ENCODE measurements around the gene MYLK4. TPM values are rescaled to one million over a fixed set of nuclear protein-coding genes. Genes with fewer than 3 reads are reported as not detected.

The MYLK4 gene
- total and polyA plus RNA-seq, 2 of the 13 experiments (the other 11 are each of a cell fraction or from before 2014, with no cell fraction given) = 0.26 to 0.29 TPM

DNA sequence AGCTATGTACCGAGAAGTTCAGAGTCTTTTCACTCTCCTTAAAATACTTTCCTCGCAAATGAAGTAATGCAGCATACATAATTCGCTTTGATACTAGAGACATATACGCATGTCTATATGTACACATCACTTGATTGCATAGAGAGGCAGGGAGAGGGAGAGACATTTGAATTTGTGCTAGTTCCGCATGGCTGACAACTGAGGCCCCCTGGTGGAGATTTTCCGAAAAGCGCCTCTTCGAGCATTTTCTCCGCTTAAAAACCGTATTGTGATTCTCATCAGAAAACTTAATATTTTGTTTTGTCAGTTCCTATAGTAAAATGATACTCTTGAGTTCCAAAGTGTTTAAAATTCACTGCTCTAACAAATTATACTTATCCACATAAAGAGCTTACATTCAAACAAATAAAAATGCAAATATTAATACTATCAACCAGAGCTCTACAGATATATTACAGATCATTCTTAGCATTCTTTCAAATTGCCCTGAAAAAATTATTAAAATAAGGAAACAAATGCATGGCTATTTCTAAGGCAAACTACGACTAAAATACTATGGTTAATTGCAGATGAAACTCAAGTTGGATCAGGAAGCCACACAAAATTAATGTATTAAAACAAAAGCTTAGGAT is 637 bp downstream of the MYLK4 start:
- FAIRE-seq (peak; percentile 83), DNase-seq (ENCODE audit: low spot score) (peak; percentile 46), ATAC-seq (peak; percentile 67)
- Histone ChIP-seq H2AFZ (ENCODE audit: low read length) (no peak overlapping the region), H3K27ac (ENCODE audit: extremely low read length, insufficient read depth, low read length) (no peak overlapping the region), H3K4me3 (replicated peaks in 1 of 3; ENCODE audit: insufficient read depth in 1 of 3, low read depth in 2 of 3, low read length in 3 of 3) (no peak overlapping the region), H3K36me3 (replicated peaks in 1 of 2; ENCODE audit: control insufficient read depth in 1 of 2, insufficient read depth in 2 of 2, low read length in 2 of 2) (no peaks in the 10 kb centered on the region), H3K4me2 (ENCODE audit: low read depth, low read length) (peak overlapping the region; percentile 32; the same call in 1 of the 2 replicates), H4K20me1 (ENCODE audit: insufficient read depth, low read length) (no peaks in the 10 kb centered on the region), H3K79me2 (ENCODE audit: insufficient read depth, low read length) (no peaks in the 10 kb centered on the region), H3K4me1 (ENCODE audit: insufficient read depth, low read length) (peaks cover 29% of the 10 kb centered on the region), H3K9ac (ENCODE audit: insufficient read depth, low read depth, low read length) (no peak overlapping the region), H3K27me3 (ENCODE audit: control insufficient read depth in 1 of 2, insufficient read depth in 2 of 2, low read length in 2 of 2) (peaks cover 2 to 6% of the 10 kb centered on the region in 2 experiments; a peak in 2 of 5 replicates), H3K9me3 (ENCODE audit: low read length) (no peaks in the 10 kb centered on the region)
- no TSS peak for BruUV-seq (replicated peaks)
- WGBS (ENCODE audit: low lambda C conversion rate) = 7% methylated on average over 11 of the region's 11 CpGs
- ChIA-PET POLR2A (no interaction called here), CTCF (ENCODE audit: low intra/inter-chr PET ratio, low total read pairs) (interaction anchor here (0.9 to 2.8 kb wide), 3 partner anchors 12 to 1154 kb away, joined by 3 to 26 read pairs (median 6); no protein-coding TSS in a partner anchor)
- intact Hi-C loops (cut with micrococcal nuclease; ENCODE audit: unreplicated experiment) (loop anchor here (1.0 kb wide), 1 partner anchor 12 kb away; no protein-coding TSS in a partner anchor), in situ Hi-C loops (cut with HindIII; ENCODE audit: extremely low pct_ligation_motif_present, low pct_unique_long_range_greater_than_20kb) (loop anchor here (5.0 kb wide), 1 partner anchor 1153 kb away; no protein-coding TSS in a partner anchor)
- TF ChIP-seq ZNF333 (CRISPR knock-in tag; IDR thresholded peaks at IDR 0.05; ENCODE audit: borderline replicate concordance) (no peak), TOPORS (CRISPR knock-in tag; IDR thresholded peaks at IDR 0.05) (no peak), JDP2 (CRISPR knock-in tag; IDR thresholded peaks at IDR 0.05; ENCODE audit: borderline replicate concordance) (no peak), GTF2F1 (IDR thresholded peaks at IDR 0.05; ENCODE audit: low read length) (no peak), MYC (CRISPR knock-in tag; IDR thresholded peaks at IDR 0.05; ENCODE audit: borderline replicate concordance) (no peak), SNAPC2 (CRISPR knock-in tag; IDR thresholded peaks at IDR 0.05) (no peak), ZNF317 (CRISPR knock-in tag; IDR thresholded peaks at IDR 0.05) (no peak), CBX2 (IDR thresholded peaks at IDR 0.05; ENCODE audit: low read depth, low read length) (0 out of 2 replicates have a peak, but pooled peaks have one; percentile 30), CBX2 (CRISPR knock-in tag; IDR thresholded peaks at IDR 0.05; ENCODE audit: low read depth) (no peak), CHCHD3 (CRISPR knock-in tag; IDR thresholded peaks at IDR 0.05) (no peak), PAXIP1 (CRISPR knock-in tag; conservative IDR thresholded peaks at IDR 0.05) (no peak), MAFF (IDR thresholded peaks at IDR 0.05; ENCODE audit: low read depth, low read length) (0 out of 2 replicates have a peak, but pooled peaks have one; percentile 19), ZFAT (CRISPR knock-in tag; conservative IDR thresholded peaks at IDR 0.05) (no peak), ELF3 (CRISPR knock-in tag; IDR thresholded peaks at IDR 0.05) (peak; percentile 37; the same call in 1 of the 2 replicates), MLXIP (CRISPR knock-in tag; IDR thresholded peaks at IDR 0.05; ENCODE audit: borderline replicate concordance) (no peak), ZNF615 (CRISPR knock-in tag; IDR thresholded peaks at IDR 0.05; ENCODE audit: borderline replicate concordance) (no peak)
- TF ChIP-seq, protein P1, sequence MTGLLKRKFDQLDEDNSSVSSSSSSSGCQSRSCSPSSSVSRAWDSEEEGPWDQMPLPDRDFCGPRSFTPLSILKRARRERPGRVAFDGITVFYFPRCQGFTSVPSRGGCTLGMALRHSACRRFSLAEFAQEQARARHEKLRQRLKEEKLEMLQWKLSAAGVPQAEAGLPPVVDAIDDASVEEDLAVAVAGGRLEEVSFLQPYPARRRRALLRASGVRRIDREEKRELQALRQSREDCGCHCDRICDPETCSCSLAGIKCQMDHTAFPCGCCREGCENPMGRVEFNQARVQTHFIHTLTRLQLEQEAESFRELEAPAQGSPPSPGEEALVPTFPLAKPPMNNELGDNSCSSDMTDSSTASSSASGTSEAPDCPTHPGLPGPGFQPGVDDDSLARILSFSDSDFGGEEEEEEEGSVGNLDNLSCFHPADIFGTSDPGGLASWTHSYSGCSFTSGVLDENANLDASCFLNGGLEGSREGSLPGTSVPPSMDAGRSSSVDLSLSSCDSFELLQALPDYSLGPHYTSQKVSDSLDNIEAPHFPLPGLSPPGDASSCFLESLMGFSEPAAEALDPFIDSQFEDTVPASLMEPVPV (CRISPR knock-in tag; IDR thresholded peaks at IDR 0.05) = no peak

Measured in HepG2 (cell line).